ENCODE data around the gene MARF1. TPM values are rescaled to one million over a fixed set of nuclear protein-coding genes. Genes with fewer than 3 reads are reported as not detected.

Gene MARF1
- total RNA-seq, 1 experiment from 2014 or later, result 59.4 TPM

DNA sequence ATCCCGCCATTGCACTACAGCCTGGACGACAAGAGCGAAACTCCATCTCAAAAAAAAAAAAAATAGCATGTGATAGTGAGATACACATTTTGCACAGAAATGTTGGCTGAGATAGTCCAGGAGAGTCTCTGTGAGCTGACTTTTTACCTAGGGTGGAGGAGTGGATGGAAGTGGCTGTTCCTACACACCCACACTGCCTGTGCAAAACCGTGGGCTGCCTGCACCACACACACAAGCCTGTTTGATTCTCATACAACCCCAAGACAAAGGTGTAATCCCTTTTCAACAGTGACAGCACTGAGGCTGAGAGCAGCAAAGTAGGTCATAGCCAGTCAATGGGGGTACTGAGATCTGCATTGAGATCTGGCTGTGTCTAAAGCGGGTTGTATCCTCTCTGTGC is 86.8 kb downstream of the MARF1 start:
- CTCF ChIA-PET, result no interaction called here
- no peaks in the 10 kb centered on the region for H3K27me3 ChIP-seq (ENCODE audit: insufficient read depth, low read length)
- no peaks in the 10 kb centered on the region for H3K9me3 ChIP-seq (ENCODE audit: control insufficient read depth in 1 of 2, insufficient read depth in 1 of 2, low read depth in 1 of 2, low read length in 2 of 2)
- no peak overlapping the region for H3K9ac ChIP-seq (ENCODE audit: low read length)
- H3K79me2 ChIP-seq (ENCODE audit: insufficient read depth, low read length), result no peaks in the 10 kb centered on the region
- peaks cover 5 to 21% of the 10 kb centered on the region in 2 experiments for H3K4me1 ChIP-seq (ENCODE audit: control insufficient read depth in 1 of 2, insufficient read depth in 2 of 2, low read length in 2 of 2)
- intact Hi-C loops (cut with micrococcal nuclease), result no loop called here
- TF ChIP-seq CEBPB (IDR thresholded peaks at IDR 0.05; ENCODE audit: low read depth) (no peak), EZH2 (IDR thresholded peaks at IDR 0.05) (no peak), EZH2phosphoT487 (IDR thresholded peaks at IDR 0.05; ENCODE audit: borderline replicate concordance) (no peak)
- no peaks in the 10 kb centered on the region for H3K9me2 ChIP-seq (ENCODE audit: insufficient read depth)
- H3K36me3 ChIP-seq (ENCODE audit: control insufficient read depth in 1 of 2, insufficient read depth in 2 of 2, low read length in 2 of 2), result no peaks in the 10 kb centered on the region
- BruUV-seq (replicated peaks), result no TSS peak
- no peak overlapping the region for H3K4me3 ChIP-seq (replicated peaks in 1 of 2; ENCODE audit: low read depth in 1 of 2, low read length in 2 of 2)
- no peak for DNase-seq (ENCODE audit: low read depth, low spot score)
- no peaks in the 10 kb centered on the region for H4K20me1 ChIP-seq (ENCODE audit: insufficient read depth)
- no peak overlapping the region for H3K4me2 ChIP-seq (ENCODE audit: low read length)
- ATAC-seq, result no peak
- no peak overlapping the region for H2AFZ ChIP-seq (ENCODE audit: low read depth, low read length, poor library complexity, severe bottlenecking)
- H3K27ac ChIP-seq (ENCODE audit: low read depth, low read length), result no peak overlapping the region
- RAD21 ChIA-PET (ENCODE audit: low non-redundant PET in 1 of 2, low total read pairs in 2 of 2, uncharacterized antibody in 2 of 2, unreplicated experiment in 2 of 2), result no interaction called here
- POLR2A ChIA-PET, result interaction anchor here (1.7 kb wide), 1 partner anchor 8 kb away, joined by 5 read pairs; no protein-coding TSS in a partner anchor

DNA sequence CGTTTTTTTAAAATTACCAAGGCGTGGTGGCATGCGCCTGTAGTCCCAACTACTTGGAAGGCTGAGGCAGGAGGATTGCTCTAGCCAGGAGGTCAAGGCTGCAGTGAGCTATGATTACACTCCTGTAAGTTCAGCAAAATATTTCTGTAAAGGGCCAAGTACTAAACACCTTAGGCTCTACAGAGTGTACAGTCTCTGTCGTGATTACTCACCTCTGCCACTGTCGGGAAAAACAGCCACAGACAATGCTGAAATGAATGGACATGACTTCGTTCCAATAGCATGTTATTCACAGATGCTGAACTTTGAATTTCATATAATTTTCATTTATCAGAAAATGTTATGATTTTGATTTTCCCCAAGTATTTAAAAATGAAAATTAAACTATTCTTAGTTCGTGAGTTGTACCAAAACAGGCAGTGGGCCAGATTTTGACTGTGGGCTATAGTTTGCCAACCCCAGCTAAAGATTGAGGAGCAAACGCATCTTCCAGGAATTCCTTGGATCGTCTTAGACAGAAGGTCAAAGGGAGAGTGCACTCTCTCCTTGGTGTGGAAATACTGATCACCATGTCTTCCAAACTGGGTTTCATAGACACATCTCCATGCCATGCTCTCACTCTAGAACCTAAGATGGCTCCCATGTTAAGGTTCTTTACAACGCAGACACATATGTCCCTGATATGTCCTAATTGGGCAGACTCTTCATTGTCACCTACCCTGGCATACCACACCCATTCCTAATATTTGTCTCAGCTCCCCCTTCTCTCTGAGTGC is 89.5 kb downstream of the MARF1 start:
- H3K27ac ChIP-seq (ENCODE audit: low read depth, low read length), result no peak overlapping the region
- no peak for DNase-seq (ENCODE audit: low read depth, low spot score)
- no peaks in the 10 kb centered on the region for H3K9me3 ChIP-seq (ENCODE audit: control insufficient read depth in 1 of 2, insufficient read depth in 1 of 2, low read depth in 1 of 2, low read length in 2 of 2)
- H2AFZ ChIP-seq (ENCODE audit: low read depth, low read length, poor library complexity, severe bottlenecking), result no peak overlapping the region
- RAD21 ChIA-PET (ENCODE audit: low non-redundant PET in 1 of 2, low total read pairs in 2 of 2, uncharacterized antibody in 2 of 2, unreplicated experiment in 2 of 2), result no interaction called here
- no peaks in the 10 kb centered on the region for H3K9me2 ChIP-seq (ENCODE audit: insufficient read depth)
- no TSS peak for BruUV-seq (replicated peaks)
- H3K9ac ChIP-seq (ENCODE audit: low read length), result no peak overlapping the region
- H3K79me2 ChIP-seq (ENCODE audit: insufficient read depth, low read length), result no peaks in the 10 kb centered on the region
- H3K4me1 ChIP-seq (ENCODE audit: control insufficient read depth in 1 of 2, insufficient read depth in 2 of 2, low read length in 2 of 2), result peaks cover 8 to 41% of the 10 kb centered on the region in 2 experiments
- POLR2A ChIA-PET, result no interaction called here
- H3K36me3 ChIP-seq (ENCODE audit: control insufficient read depth in 1 of 2, insufficient read depth in 2 of 2, low read length in 2 of 2), result no peaks in the 10 kb centered on the region
- no peak overlapping the region for H3K4me3 ChIP-seq (replicated peaks in 1 of 2; ENCODE audit: low read depth in 1 of 2, low read length in 2 of 2)
- no peak for ATAC-seq
- H3K4me2 ChIP-seq (ENCODE audit: low read length), result no peak overlapping the region
- intact Hi-C loops (cut with micrococcal nuclease), result no loop called here
- H3K27me3 ChIP-seq (ENCODE audit: insufficient read depth, low read length), result no peaks in the 10 kb centered on the region
- H4K20me1 ChIP-seq (ENCODE audit: insufficient read depth), result no peaks in the 10 kb centered on the region
- CTCF ChIA-PET, result no interaction called here
- no peak for TF ChIP-seq ELF1 (IDR thresholded peaks at IDR 0.05; ENCODE audit: borderline replicate concordance, low read depth)
- TF ChIP-seq EZH2phosphoT487 (IDR thresholded peaks at IDR 0.05; ENCODE audit: borderline replicate concordance), result no peak
- no peak for TF ChIP-seq SIN3A (IDR thresholded peaks at IDR 0.05; ENCODE audit: low read depth)
- TF ChIP-seq TCF7L2 (IDR thresholded peaks at IDR 0.05; ENCODE audit: borderline replicate concordance, extremely low read depth, insufficient read depth, insufficient read length), result no peak
- no peak for TF ChIP-seq YY1 (IDR thresholded peaks at IDR 0.05; ENCODE audit: extremely low read depth, insufficient replicate concordance, low read depth, low read length)
- TF ChIP-seq, protein P1, sequence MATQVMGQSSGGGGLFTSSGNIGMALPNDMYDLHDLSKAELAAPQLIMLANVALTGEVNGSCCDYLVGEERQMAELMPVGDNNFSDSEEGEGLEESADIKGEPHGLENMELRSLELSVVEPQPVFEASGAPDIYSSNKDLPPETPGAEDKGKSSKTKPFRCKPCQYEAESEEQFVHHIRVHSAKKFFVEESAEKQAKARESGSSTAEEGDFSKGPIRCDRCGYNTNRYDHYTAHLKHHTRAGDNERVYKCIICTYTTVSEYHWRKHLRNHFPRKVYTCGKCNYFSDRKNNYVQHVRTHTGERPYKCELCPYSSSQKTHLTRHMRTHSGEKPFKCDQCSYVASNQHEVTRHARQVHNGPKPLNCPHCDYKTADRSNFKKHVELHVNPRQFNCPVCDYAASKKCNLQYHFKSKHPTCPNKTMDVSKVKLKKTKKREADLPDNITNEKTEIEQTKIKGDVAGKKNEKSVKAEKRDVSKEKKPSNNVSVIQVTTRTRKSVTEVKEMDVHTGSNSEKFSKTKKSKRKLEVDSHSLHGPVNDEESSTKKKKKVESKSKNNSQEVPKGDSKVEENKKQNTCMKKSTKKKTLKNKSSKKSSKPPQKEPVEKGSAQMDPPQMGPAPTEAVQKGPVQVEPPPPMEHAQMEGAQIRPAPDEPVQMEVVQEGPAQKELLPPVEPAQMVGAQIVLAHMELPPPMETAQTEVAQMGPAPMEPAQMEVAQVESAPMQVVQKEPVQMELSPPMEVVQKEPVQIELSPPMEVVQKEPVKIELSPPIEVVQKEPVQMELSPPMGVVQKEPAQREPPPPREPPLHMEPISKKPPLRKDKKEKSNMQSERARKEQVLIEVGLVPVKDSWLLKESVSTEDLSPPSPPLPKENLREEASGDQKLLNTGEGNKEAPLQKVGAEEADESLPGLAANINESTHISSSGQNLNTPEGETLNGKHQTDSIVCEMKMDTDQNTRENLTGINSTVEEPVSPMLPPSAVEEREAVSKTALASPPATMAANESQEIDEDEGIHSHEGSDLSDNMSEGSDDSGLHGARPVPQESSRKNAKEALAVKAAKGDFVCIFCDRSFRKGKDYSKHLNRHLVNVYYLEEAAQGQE (IDR thresholded peaks at IDR 0.05; ENCODE audit: low read depth), result no peak
- no peak for TF ChIP-seq CEBPB (IDR thresholded peaks at IDR 0.05; ENCODE audit: low read depth)
- no peak for TF ChIP-seq ZFX (IDR thresholded peaks at IDR 0.05)
- TF ChIP-seq, protein P2, sequence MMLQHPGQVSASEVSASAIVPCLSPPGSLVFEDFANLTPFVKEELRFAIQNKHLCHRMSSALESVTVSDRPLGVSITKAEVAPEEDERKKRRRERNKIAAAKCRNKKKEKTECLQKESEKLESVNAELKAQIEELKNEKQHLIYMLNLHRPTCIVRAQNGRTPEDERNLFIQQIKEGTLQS (IDR thresholded peaks at IDR 0.05), result no peak
- TF ChIP-seq JUND (IDR thresholded peaks at IDR 0.05), result no peak
- no peak for TF ChIP-seq POLR2AphosphoS5 (IDR thresholded peaks at IDR 0.05; ENCODE audit: low read depth, low read length)
- TF ChIP-seq, protein P3, sequence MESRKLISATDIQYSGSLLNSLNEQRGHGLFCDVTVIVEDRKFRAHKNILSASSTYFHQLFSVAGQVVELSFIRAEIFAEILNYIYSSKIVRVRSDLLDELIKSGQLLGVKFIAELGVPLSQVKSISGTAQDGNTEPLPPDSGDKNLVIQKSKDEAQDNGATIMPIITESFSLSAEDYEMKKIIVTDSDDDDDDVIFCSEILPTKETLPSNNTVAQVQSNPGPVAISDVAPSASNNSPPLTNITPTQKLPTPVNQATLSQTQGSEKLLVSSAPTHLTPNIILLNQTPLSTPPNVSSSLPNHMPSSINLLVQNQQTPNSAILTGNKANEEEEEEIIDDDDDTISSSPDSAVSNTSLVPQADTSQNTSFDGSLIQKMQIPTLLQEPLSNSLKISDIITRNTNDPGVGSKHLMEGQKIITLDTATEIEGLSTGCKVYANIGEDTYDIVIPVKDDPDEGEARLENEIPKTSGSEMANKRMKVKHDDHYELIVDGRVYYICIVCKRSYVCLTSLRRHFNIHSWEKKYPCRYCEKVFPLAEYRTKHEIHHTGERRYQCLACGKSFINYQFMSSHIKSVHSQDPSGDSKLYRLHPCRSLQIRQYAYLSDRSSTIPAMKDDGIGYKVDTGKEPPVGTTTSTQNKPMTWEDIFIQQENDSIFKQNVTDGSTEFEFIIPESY (IDR thresholded peaks at IDR 0.05; ENCODE audit: extremely low read depth, insufficient replicate concordance, low read length), result no peak

All from HCT116 (cell line).